SK-N-SH (cell line): ENCODE data around the gene RUNDC3A. TPM values are rescaled to one million over a fixed set of nuclear protein-coding genes. Genes with fewer than 3 reads are reported as not detected.

ENCODE experiments used
- CTCF ChIA-PET: fragments of 300-600, 350-600 bp; formaldehyde crosslinking; extraction: SDS; loops from one replicate; lab custom pipeline; 2021; lab: Yijun Ruan, JAX
- POLR2A ChIA-PET: fragments of 350-600 bp; sonication (Branson Sonifier 250); formaldehyde crosslinking; extraction: SDS; loops from one replicate; lab custom pipeline; 2020; ENCODE audit warnings: antibody characterized with exemption, inconsistent platforms; lab: Yijun Ruan, JAX
- DNase-seq: peaks from one replicate; pipeline ENCODE4 v3.0.0; 2012
- H2AFZ ChIP-seq: fragments of 200-600 bp; sonication (generic); 2 replicates; pipeline ENCODE4 v1.8.1; 2016; ENCODE audit warnings: antibody characterized with exemption, mild to moderate bottlenecking, low read depth
- H3F3A ChIP-seq: fragments of 200-600 bp; sonication (generic); replicated peaks from 2 replicates; pipeline ENCODE3; 2016; ENCODE audit warnings: antibody characterized with exemption, mild to moderate bottlenecking; ENCODE audit not compliant: insufficient read depth
- H3K27ac ChIP-seq, 2 experiments: fragments of 200-500 bp in 1 of 2; fragments of 200-600 bp in 1 of 2; sonication (Bioruptor generic) in 1 of 2; sonication (generic), shearing (Covaris generic) in 1 of 2; 2 replicates each; pipeline versions ENCODE4 v1.5.1 to v1.6.1; 2014 to 2016; ENCODE audit warnings: low read depth in 2 of 2, inconsistent platforms in 1 of 2, low read length in 1 of 2, mild to moderate bottlenecking in 1 of 2, mixed read lengths in 1 of 2
- H3K27me3 ChIP-seq: fragments of 200-600 bp; sonication (generic), shearing (Covaris generic); 2 replicates; pipeline ENCODE4 v1.6.1; 2016; ENCODE audit warnings: mixed run types; ENCODE audit not compliant: insufficient read depth
- H3K36me3 ChIP-seq, 2 experiments: fragments of 200-500 bp in 1 of 2; fragments of 200-600 bp in 1 of 2; sonication (Bioruptor generic) in 1 of 2; sonication (generic) in 1 of 2; replicated peaks in 1 of 2; 2 replicates each; pipeline versions ENCODE3 to v1.5.1; 2014 to 2016; ENCODE audit warnings: low read length in 1 of 2, mild to moderate bottlenecking in 1 of 2; ENCODE audit not compliant: insufficient read depth in 2 of 2, control insufficient read depth in 1 of 2
- H3K4me1 ChIP-seq, 2 experiments: fragments of 200-500 bp in 1 of 2; fragments of 200-600 bp in 1 of 2; sonication (Bioruptor generic) in 1 of 2; sonication (generic), shearing (Covaris generic) in 1 of 2; 2 replicates each; pipeline versions ENCODE4 v1.5.1 to v1.6.1; 2014 to 2016; ENCODE audit warnings: low read depth in 1 of 2, low read length in 1 of 2, mixed run types in 1 of 2; ENCODE audit not compliant: insufficient read depth in 2 of 2, control insufficient read depth in 1 of 2
- H3K4me2 ChIP-seq: fragments of 200-600 bp; sonication (generic), shearing (Covaris generic); 2 replicates; pipeline ENCODE4 v1.6.1; 2017; ENCODE audit warnings: mixed run types
- H3K4me3 ChIP-seq, 2 experiments: fragments of 200-500 bp in 1 of 2; fragments of 200-600 bp in 1 of 2; sonication (Bioruptor generic) in 1 of 2; sonication (generic), shearing (Covaris generic) in 1 of 2; 2 replicates each; pipeline versions ENCODE4 v1.5.1 to v1.8.1; 2014 to 2016; ENCODE audit warnings: low read depth in 2 of 2, inconsistent platforms in 1 of 2, low read length in 1 of 2, mild to moderate bottlenecking in 1 of 2, mixed read lengths in 1 of 2, moderate library complexity in 1 of 2
- H3K79me2 ChIP-seq: fragments of 200-600 bp; sonication (generic); 2 replicates; pipeline ENCODE4 v1.8.1; 2017; ENCODE audit warnings: mild to moderate bottlenecking; ENCODE audit not compliant: insufficient read depth
- H3K9ac ChIP-seq: fragments of 200-600 bp; sonication (generic); 2 replicates; pipeline ENCODE4 v1.6.1; 2017; ENCODE audit warnings: mixed run types
- H3K9me2 ChIP-seq: fragments of 200-600 bp; sonication (generic); 2 replicates; pipeline ENCODE4 v1.6.1; 2017; ENCODE audit warnings: mixed run types
- H3K9me3 ChIP-seq: fragments of 200-600 bp; sonication (generic); 2 replicates; pipeline ENCODE4 v1.6.1; 2017; ENCODE audit warnings: mixed run types, mild to moderate bottlenecking, moderate library complexity
- H4K20me1 ChIP-seq: fragments of 200-600 bp; sonication (generic); 2 replicates; pipeline ENCODE4 v1.6.1; 2017; ENCODE audit warnings: mild to moderate bottlenecking, mixed run types; ENCODE audit not compliant: insufficient read depth
- CHD2 ChIP-seq: fragments of 150-350 bp; IDR thresholded peaks from 2 replicates; pipeline ENCODE4 v1.6.1; 2018; ENCODE audit warnings: low read length; ENCODE audit not compliant: partially characterized antibody
- CTCF ChIP-seq: fragments of 200-600 bp; sonication (generic); IDR thresholded peaks from 2 replicates; pipeline ENCODE4 v1.6.1; 2017; ENCODE audit warnings: antibody characterized with exemption, mild to moderate bottlenecking, moderate library complexity
- ELF1 ChIP-seq: IDR thresholded peaks from 2 replicates; pipeline ENCODE4 v1.4.0; 2012
- EP300 ChIP-seq, 2 experiments: IDR thresholded peaks; 2 replicates each; pipeline versions ENCODE4 v1.4.0 to v1.6.1; 2012; ENCODE audit warnings: borderline replicate concordance in 1 of 2, low read depth in 1 of 2, low read length in 1 of 2
- EZH2phosphoT487 ChIP-seq: fragments of 200-600 bp; sonication (generic); IDR thresholded peaks from 2 replicates; pipeline ENCODE4 v1.6.1; 2017; ENCODE audit warnings: low read depth, mixed run types, mild to moderate bottlenecking, antibody characterized with exemption, moderate library complexity, borderline replicate concordance
- FOSL2 ChIP-seq: IDR thresholded peaks from 2 replicates; pipeline ENCODE4 v1.4.0; 2012; ENCODE audit warnings: low read depth, mild to moderate bottlenecking, moderate library complexity, borderline replicate concordance
- FOXJ3 ChIP-seq: sonication (generic); formaldehyde crosslinking; IDR thresholded peaks from 2 replicates; pipeline ENCODE4 v1.5.1; 2020; ENCODE audit warnings: mild to moderate bottlenecking, missing genetic modification reagents
- GABPA ChIP-seq: IDR thresholded peaks from 2 replicates; pipeline ENCODE4 v1.4.0; 2012; ENCODE audit warnings: low read depth, mild to moderate bottlenecking
- GATA2 ChIP-seq: sonication (generic); formaldehyde crosslinking; IDR thresholded peaks from 2 replicates; pipeline ENCODE4 v1.5.0; 2020; ENCODE audit warnings: mild to moderate bottlenecking, missing genetic modification reagents
- IRF3 ChIP-seq: fragments of 150-350 bp; IDR thresholded peaks from 2 replicates; pipeline ENCODE4 v1.6.1; 2016; ENCODE audit warnings: mild to moderate bottlenecking, low read depth, low read length
- JUND ChIP-seq: IDR thresholded peaks from 2 replicates; pipeline ENCODE4 v1.4.0; 2012
- MXI1 ChIP-seq: IDR thresholded peaks from 2 replicates; pipeline ENCODE4 v1.6.1; 2012; ENCODE audit warnings: mild to moderate bottlenecking, low read depth, low read length, improper control_type of control experiment
- NRF1 ChIP-seq: IDR thresholded peaks from 2 replicates; pipeline ENCODE4 v1.6.1; 2012; ENCODE audit warnings: low read depth, mild to moderate bottlenecking, low read length
- PBX3 ChIP-seq: IDR thresholded peaks from 2 replicates; pipeline ENCODE4; 2012
- POLR2AphosphoS5 ChIP-seq: IDR thresholded peaks from 2 replicates; pipeline ENCODE4 v1.6.1; 2012; ENCODE audit warnings: low read depth, low read length
- RAD21 ChIP-seq: IDR thresholded peaks from 2 replicates; pipeline ENCODE4 v1.6.1; 2012; ENCODE audit warnings: mild to moderate bottlenecking, low read length
- RCOR1 ChIP-seq: fragments of 150-350 bp; IDR thresholded peaks from 2 replicates; pipeline ENCODE4 v1.6.1; 2017; ENCODE audit warnings: antibody characterized with exemption, low read length
- REST ChIP-seq: IDR thresholded peaks from 2 replicates; pipeline ENCODE4 v1.6.1; 2012; ENCODE audit warnings: mild to moderate bottlenecking, low read depth, low read length, moderate library complexity
- SIN3A ChIP-seq: IDR thresholded peaks from 2 replicates; pipeline ENCODE4 v1.6.1; 2012; ENCODE audit warnings: low read depth, mild to moderate bottlenecking, low read length, moderate library complexity, borderline replicate concordance
- TCF12 ChIP-seq: IDR thresholded peaks from 2 replicates; pipeline ENCODE4 v1.4.0; 2012
- TEAD4 ChIP-seq: IDR thresholded peaks from 2 replicates; pipeline ENCODE4 v1.4.0; 2012; ENCODE audit warnings: mild to moderate bottlenecking, borderline replicate concordance; ENCODE audit not compliant: insufficient read depth
- USF2 ChIP-seq: fragments of 150-350 bp; IDR thresholded peaks from 2 replicates; pipeline ENCODE4 v1.6.1; 2017; ENCODE audit warnings: antibody characterized with exemption, low read length, low read depth, borderline replicate concordance
- YY1 ChIP-seq: IDR thresholded peaks from 2 replicates; pipeline ENCODE4 v1.4.0; 2012; ENCODE audit warnings: low read depth, mild to moderate bottlenecking
- WGBS: methylation state at CpG from one replicate; pipeline ENCODE4 v1.1.6; 2017; ENCODE audit warnings: low lambda C conversion rate; 5-methylcytosine and 5-hydroxymethylcytosine counted together
- polyA plus RNA-seq, 3 experiments: library from polyadenylated mRNA; depleted of rRNA; stranded (reverse); fragments of >200 nt; gene quantifications; 2 replicates each; pipeline ENCODE4 v1.2.3, GENCODE V29; 2012

RUNDC3A gene
- polyA plus RNA-seq, 1 of the 3 experiments (the other 2 are of a cell fraction) = 8.9 TPM

- 2% methylated on average over 24 of the region's 26 CpGs for WGBS
- H3K79me2 ChIP-seq = peaks cover 21% of the 10 kb centered on the region
- peak within 1 kb of the TSS; percentile 84 for H3K9ac ChIP-seq
- no peaks in the 10 kb centered on the region for H3K27me3 ChIP-seq
- CTCF ChIA-PET = interaction anchor here (1.0 to 3.6 kb wide), 21 partner anchors 9 to 222 kb away, joined by 3 to 53 read pairs (median 6); partner anchors contain the start of genes FAM171A2, HDAC5, SLC25A39 and TMUB2
- peaks cover 0 to 13% of the 10 kb centered on the region in 2 experiments; a peak in 1 of 4 replicates for H3K4me1 ChIP-seq
- H3K9me3 ChIP-seq = no peaks in the 10 kb centered on the region
- H3F3A ChIP-seq = no peaks in the 10 kb centered on the region
- peaks cover 0 to 7% of the 10 kb centered on the region in 2 experiments for H3K36me3 ChIP-seq
- no peaks in the 10 kb centered on the region for H3K9me2 ChIP-seq
- H4K20me1 ChIP-seq = peaks cover 7% of the 10 kb centered on the region; the same call in 1 of the 2 replicates
- peak; percentile 97 for DNase-seq
- H3K4me2 ChIP-seq = peak within 1 kb of the TSS; percentile 97
- peak within 1 kb of the TSS; percentile 40 to 66; a peak in 3 of 4 replicates for H3K27ac ChIP-seq
- H2AFZ ChIP-seq = peak within 1 kb of the TSS; percentile 99
- H3K4me3 ChIP-seq = peak within 1 kb of the TSS; percentile 83 to 98
- POLR2A ChIA-PET = interaction anchor here (0.5 to 1.6 kb wide), 7 partner anchors 14 to 176 kb away, joined by 3 to 7 read pairs (median 3); partner anchors contain the start of genes FAM171A2 and SLC25A39
- peak; percentile 41; the same call in 1 of the 2 replicates for TF ChIP-seq PBX3
- TF ChIP-seq EZH2phosphoT487 = no peak
- TF ChIP-seq CHD2 = peak; percentile 89
- no peak for TF ChIP-seq NRF1
- no peak for TF ChIP-seq CTCF
- TF ChIP-seq TEAD4 = no peak
- TF ChIP-seq GATA2 (CRISPR knock-in tag) = no peak
- peak; percentile 45; the same call in 1 of the 2 replicates for TF ChIP-seq YY1
- TF ChIP-seq SIN3A = peak; percentile 99
- TF ChIP-seq MXI1 = peak; percentile 83
- no peak for TF ChIP-seq RAD21
- TF ChIP-seq USF2 = peak; percentile 97
- no peak for TF ChIP-seq REST
- no peak; the same call in 1 of the 2 replicates for TF ChIP-seq FOXJ3 (CRISPR knock-in tag)
- peak; percentile 54; the same call in 1 of the 2 replicates for TF ChIP-seq TCF12
- TF ChIP-seq FOSL2 = no peak
- TF ChIP-seq POLR2AphosphoS5 = peak; percentile 90
- peak; percentile 64; the same call in 1 of the 2 replicates for TF ChIP-seq RCOR1
- peak; percentile 58 for TF ChIP-seq IRF3
- TF ChIP-seq JUND = no peak; the same call in 1 of the 2 replicates
- peak; percentile 53 to 60; a peak in 2 of 4 replicates for TF ChIP-seq EP300 (IDR thresholded peaks at IDR 0.05; ENCODE audit: borderline replicate concordance in 1 of 2, low read depth in 1 of 2, low read length in 1 of 2)
- TF ChIP-seq ELF1 = peak; percentile 75
- TF ChIP-seq GABPA = peak; percentile 40
These were observed 36.6 kb downstream of the RUNDC3A start, which contains the start of gene GRN for GRCh38 chr17:44344939-44345453. Gene GRN, plus strand, starts transcription at chr17:44345302. Its CDS starts 3,863 bp downstream, at chr17:44349165.
